ENCODE data around the gene EPHX1. TPM values are rescaled to one million over a fixed set of nuclear protein-coding genes. Genes with fewer than 3 reads are reported as not detected.

Gene EPHX1
- total and polyA plus RNA-seq, 2 donors = 18.1 to 156 TPM

GRCh38 chr1:225845571-225846259 lies 35.8 kb downstream of the EPHX1 start:
- 47% methylated on average over 13 of the region's 13 CpGs for WGBS
- no peak for DNase-seq (ENCODE audit: extremely low spot score)
- Histone ChIP-seq H3K27ac (ENCODE audit: low read depth) (no peak overlapping the region), H3K36me3 (ENCODE audit: insufficient read depth) (no peaks in the 10 kb centered on the region), H3K4me1 (ENCODE audit: insufficient read depth) (no peaks in the 10 kb centered on the region), H3K4me3 (ENCODE audit: low read depth, low read length) (no peak overlapping the region)

DNA sequence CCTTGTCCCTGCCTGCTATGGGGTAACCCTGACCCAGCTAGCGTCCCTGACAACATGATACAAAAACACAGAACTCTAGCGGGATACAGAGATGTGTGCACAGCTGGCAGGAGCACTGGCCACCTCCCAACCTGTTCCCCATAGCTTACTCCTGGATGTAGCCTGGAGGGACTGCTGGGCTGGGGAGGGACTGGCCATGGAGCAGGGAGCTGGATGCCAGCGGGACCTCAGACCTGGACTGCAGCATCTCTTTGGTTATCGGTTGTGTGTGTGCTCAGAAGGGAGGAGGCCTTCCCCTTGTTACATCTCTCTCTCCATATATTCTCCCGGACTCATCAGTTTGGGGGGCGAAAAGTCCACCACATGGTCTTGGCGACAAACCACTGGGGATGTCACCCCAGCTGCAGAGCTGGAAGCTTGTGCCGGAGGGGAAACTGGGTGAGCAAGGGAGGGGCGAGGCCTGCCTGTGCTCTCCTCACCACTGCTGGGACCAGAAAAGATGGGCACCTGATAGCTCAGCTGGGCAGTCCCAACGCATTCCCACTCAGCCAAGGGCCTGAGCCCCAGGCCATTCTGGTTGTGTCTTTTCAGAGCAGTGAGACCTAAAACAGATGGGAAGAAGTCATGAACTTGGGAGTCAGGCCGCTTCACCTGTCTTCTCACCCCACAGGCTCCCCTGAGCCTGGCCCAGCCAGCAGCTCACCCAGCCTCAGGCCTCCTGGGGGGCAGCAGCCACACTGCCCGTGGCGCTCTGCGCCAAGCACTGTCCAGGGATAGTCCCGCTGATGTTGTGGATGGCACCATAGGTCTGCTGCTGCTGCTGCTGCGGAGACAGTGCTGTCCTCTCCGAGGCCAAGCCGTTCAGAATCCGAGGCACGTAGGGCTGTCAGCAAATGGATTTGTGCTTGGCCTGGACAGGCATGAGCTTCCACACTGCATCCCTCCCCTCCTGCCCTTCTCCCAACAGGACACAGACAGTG lies 36.7 kb downstream of the EPHX1 start:
- H3K4me3 ChIP-seq (ENCODE audit: low read depth, low read length) = no peak overlapping the region
- WGBS = 85% methylated on average over 20 of the region's 20 CpGs
- no peak overlapping the region for H3K27ac ChIP-seq (ENCODE audit: low read depth)
- no peak for DNase-seq (ENCODE audit: extremely low spot score)
- H3K36me3 ChIP-seq (ENCODE audit: insufficient read depth) = no peaks in the 10 kb centered on the region
- H3K4me1 ChIP-seq (ENCODE audit: insufficient read depth) = no peaks in the 10 kb centered on the region

- no peak overlapping the region for H3K4me3 ChIP-seq (ENCODE audit: low read depth, low read length)
- no peaks in the 10 kb centered on the region for H3K36me3 ChIP-seq (ENCODE audit: insufficient read depth)
- 61% methylated on average over 4 of the region's 4 CpGs for WGBS
- no peak for DNase-seq (ENCODE audit: extremely low spot score)
- H3K4me1 ChIP-seq (ENCODE audit: insufficient read depth) = no peaks in the 10 kb centered on the region
- H3K27ac ChIP-seq (ENCODE audit: low read depth) = no peak overlapping the region
Measured at GRCh38 chr1:225847610-225848009, 37.7 kb downstream of the EPHX1 start.

DNA sequence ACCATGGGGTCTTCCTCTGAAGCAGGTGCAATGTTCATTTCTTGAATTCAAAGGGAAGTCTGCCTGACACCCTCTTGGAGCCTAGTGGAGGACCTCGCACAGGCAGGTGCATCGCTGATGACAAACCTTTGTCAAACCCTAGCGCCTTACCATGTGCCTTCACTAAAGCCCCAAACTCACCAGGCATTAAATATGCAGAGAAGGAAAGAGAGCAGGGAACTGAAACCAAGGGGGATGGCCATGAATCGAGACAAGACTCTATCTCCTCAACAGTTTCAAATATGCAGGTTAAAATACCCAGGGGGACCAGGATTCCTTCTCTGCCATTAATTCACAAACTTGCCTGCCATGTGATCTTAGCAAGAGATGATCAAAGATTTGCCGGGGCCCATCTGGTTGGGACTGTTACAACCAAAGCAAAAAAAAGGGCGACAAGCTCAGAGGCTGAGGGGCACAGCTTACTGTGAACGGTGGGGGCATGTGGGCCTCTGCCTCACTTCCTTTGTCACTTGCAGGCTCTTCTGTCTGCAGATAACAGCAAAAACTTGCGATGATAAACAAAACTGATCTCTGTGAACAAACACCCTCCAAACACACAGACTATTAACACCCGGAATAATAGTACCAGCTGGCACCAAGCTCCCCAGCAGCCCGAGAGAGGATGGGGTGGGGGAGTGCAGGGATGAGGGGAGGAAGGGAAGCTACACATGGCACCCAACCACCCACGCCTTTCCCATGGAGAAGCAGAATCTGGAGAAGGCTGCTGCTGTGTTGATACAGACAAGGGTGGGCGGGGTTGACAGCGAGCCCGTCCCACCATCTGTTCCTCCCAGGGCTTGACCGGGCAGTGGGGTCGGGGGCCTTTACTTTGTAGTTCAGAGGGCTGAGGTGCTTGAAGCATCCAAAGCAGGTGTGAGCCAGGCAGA lies 38.4 kb downstream of the EPHX1 start:
- Histone ChIP-seq H3K27ac (ENCODE audit: low read depth) (no peak overlapping the region), H3K4me3 (ENCODE audit: low read depth, low read length) (no peak overlapping the region), H3K4me1 (ENCODE audit: insufficient read depth) (no peaks in the 10 kb centered on the region), H3K36me3 (ENCODE audit: insufficient read depth) (no peaks in the 10 kb centered on the region)
- no peak for DNase-seq (ENCODE audit: extremely low spot score)
- 63% methylated on average over 16 of the region's 16 CpGs for WGBS

DNA sequence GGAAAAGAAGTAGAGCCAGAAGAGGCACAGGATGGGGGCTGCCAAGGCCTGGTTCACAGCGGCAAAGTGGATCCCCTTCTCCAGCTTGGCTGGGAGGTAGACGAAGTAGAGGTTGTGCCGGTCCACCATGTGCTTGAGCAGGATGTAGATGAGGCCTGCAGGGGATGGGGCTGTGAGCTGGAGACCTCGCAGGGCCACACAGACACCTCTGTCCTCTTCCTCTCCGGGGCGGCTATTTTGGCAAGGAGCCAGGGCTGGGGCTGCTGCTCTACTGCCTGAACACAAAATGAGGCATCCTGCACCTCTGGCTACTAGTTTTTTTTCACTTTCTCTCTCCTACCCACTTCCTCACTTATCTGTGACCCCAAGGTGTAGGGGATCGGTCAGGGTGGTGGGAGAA lies 40.0 kb downstream of the EPHX1 start:
- H3K27ac ChIP-seq (ENCODE audit: low read depth) = no peak overlapping the region
- 61% methylated on average over 7 of the region's 7 CpGs for WGBS
- no peak for DNase-seq (ENCODE audit: extremely low spot score)
- H3K4me1 ChIP-seq (ENCODE audit: insufficient read depth) = no peaks in the 10 kb centered on the region
- no peaks in the 10 kb centered on the region for H3K36me3 ChIP-seq (ENCODE audit: insufficient read depth)
- no peak overlapping the region for H3K4me3 ChIP-seq (ENCODE audit: low read depth, low read length)

GRCh38 chr1:225850370-225850769 lies 40.4 kb downstream of the EPHX1 start:
- Histone ChIP-seq H3K27ac (ENCODE audit: low read depth) (no peak overlapping the region), H3K4me3 (ENCODE audit: low read depth, low read length) (no peak overlapping the region), H3K4me1 (ENCODE audit: insufficient read depth) (no peaks in the 10 kb centered on the region), H3K36me3 (ENCODE audit: insufficient read depth) (no peaks in the 10 kb centered on the region)
- 94% methylated on average over 7 of the region's 7 CpGs for WGBS
- no peak for DNase-seq (ENCODE audit: extremely low spot score)

DNA sequence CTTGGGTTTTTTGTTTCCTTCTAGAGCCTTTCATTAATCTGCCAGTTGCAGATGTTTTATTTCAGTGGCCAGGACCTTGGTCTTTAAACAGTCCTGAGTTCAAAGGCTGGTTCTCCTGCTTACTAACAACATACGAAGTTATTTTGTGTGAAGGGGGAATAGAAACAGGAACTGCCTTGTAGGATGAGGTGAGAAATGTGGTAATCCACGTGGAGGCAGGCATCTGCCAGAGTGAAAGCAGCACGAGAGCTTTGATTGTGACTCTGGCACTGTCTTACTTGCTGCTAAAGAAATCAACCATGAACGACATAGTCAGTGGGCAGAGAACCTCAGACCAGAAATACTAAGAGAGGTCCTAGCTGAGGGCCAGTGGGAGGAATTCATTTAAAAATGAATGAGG lies 41.9 kb downstream of the EPHX1 start:
- DNase-seq (ENCODE audit: extremely low spot score) = no peak
- 32% methylated on average over 4 of the region's 4 CpGs for WGBS
- Histone ChIP-seq H3K27ac (ENCODE audit: low read depth) (no peak overlapping the region), H3K4me1 (ENCODE audit: insufficient read depth) (no peaks in the 10 kb centered on the region), H3K4me3 (ENCODE audit: low read depth, low read length) (no peak overlapping the region), H3K36me3 (ENCODE audit: insufficient read depth) (peaks cover 3% of the 10 kb centered on the region)

DNA sequence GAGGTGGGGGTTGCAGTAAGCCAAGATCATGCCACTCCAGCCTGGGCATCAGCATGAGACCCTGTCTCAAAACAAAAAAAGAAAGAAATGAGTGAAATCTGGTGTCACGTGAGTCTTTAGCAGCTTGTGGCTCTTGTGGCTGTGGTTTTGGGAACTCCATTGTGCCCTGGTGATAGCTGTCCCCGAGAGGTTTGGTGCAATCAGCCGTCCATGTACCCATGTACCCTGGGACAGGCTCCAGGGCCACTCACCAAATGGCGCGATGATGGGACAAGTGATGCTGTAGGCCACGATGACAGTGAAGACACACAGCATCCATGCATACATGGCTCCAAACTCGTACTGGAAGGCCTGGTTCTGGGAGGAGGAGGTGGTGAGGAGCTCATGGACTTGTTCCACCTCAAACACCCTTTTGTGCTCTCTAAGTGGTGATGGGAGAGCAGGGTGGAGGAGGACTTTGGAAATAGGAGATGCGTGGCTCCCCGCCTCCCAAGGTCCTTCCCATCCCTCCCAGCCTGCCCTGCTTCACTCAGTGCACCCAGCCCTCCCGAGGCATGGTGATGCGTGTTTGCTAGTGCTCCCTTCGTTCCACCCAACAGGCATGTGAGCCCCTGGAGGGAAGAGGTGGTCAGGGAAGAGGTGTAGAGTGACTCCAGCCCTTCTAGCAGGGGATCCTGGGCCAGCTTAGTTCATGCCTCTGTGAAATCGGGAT lies 42.6 kb downstream of the EPHX1 start:
- Histone ChIP-seq H3K36me3 (ENCODE audit: insufficient read depth) (peaks cover 3% of the 10 kb centered on the region), H3K27ac (ENCODE audit: low read depth) (no peak overlapping the region), H3K4me3 (ENCODE audit: low read depth, low read length) (no peak overlapping the region), H3K4me1 (ENCODE audit: insufficient read depth) (no peaks in the 10 kb centered on the region)
- no peak for DNase-seq (ENCODE audit: extremely low spot score)
- WGBS = 93% methylated on average over 13 of the region's 13 CpGs

GRCh38 chr1:225853441-225853840 lies 43.5 kb downstream of the EPHX1 start:
- Histone ChIP-seq H3K4me3 (ENCODE audit: low read depth, low read length) (no peak overlapping the region), H3K4me1 (ENCODE audit: insufficient read depth) (no peaks in the 10 kb centered on the region), H3K36me3 (ENCODE audit: insufficient read depth) (peaks cover 3% of the 10 kb centered on the region), H3K27ac (ENCODE audit: low read depth) (no peak overlapping the region)
- no peak for DNase-seq (ENCODE audit: extremely low spot score)
- WGBS = 94% methylated on average over 12 of the region's 12 CpGs

- no peaks in the 10 kb centered on the region for H3K4me1 ChIP-seq (ENCODE audit: insufficient read depth)
- H3K4me3 ChIP-seq (ENCODE audit: low read depth, low read length) = no peak overlapping the region
- 81% methylated on average over 10 of the region's 10 CpGs for WGBS
- peaks cover 3% of the 10 kb centered on the region for H3K36me3 ChIP-seq (ENCODE audit: insufficient read depth)
- H3K27ac ChIP-seq (ENCODE audit: low read depth) = no peak overlapping the region
- DNase-seq (ENCODE audit: extremely low spot score) = no peak
Measured at GRCh38 chr1:225855503-225856300, 45.8 kb downstream of the EPHX1 start.

GRCh38 chr1:225857256-225857655 lies 47.3 kb downstream of the EPHX1 start:
- no peaks in the 10 kb centered on the region for H3K4me1 ChIP-seq (ENCODE audit: insufficient read depth)
- 51% methylated on average over 7 of the region's 7 CpGs for WGBS
- no peak overlapping the region for H3K27ac ChIP-seq (ENCODE audit: low read depth)
- H3K36me3 ChIP-seq (ENCODE audit: insufficient read depth) = peaks cover 6% of the 10 kb centered on the region
- H3K4me3 ChIP-seq (ENCODE audit: low read depth, low read length) = no peak overlapping the region
- no peak for DNase-seq (ENCODE audit: extremely low spot score)

DNA sequence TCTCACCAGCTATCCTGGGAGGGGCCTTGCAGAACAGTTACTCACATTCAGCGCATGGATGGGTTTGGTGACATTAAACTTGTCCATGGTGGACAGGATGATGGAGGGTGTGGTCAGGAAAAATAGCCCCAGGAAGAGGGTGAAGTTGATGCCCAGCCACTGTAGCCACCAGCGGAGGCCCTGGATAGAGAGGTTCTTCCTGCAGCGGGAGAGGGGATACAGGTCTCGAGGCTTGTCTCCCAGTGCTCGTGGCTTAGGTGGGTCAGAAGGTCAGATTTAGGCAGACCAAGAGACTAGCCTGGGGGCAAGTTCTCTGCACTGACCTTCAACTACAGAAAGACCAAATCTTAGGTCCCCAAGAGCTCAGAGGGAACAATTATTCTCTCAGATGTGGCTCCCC lies 49.2 kb downstream of the EPHX1 start:
- H3K36me3 ChIP-seq (ENCODE audit: insufficient read depth) = peaks cover 6% of the 10 kb centered on the region
- DNase-seq (ENCODE audit: extremely low spot score) = no peak

More for the DNA sequence above, 49.2 kb downstream of the EPHX1 start:
- no peak overlapping the region for H3K4me3 ChIP-seq (ENCODE audit: low read depth, low read length)
- 97% methylated on average over 5 of the region's 5 CpGs for WGBS
- no peak overlapping the region for H3K27ac ChIP-seq (ENCODE audit: low read depth)
- H3K4me1 ChIP-seq (ENCODE audit: insufficient read depth) = no peaks in the 10 kb centered on the region
